H1 (cell line): Measurements from ENCODE around the gene NR5A1. TPM values are rescaled to one million over a fixed set of nuclear protein-coding genes. Genes with fewer than 3 reads are reported as not detected.

Experiments used
- BACH1 ChIP-seq: IDR thresholded peaks from 2 replicates; pipeline ENCODE4 v1.6.1; 2012; ENCODE audit warnings: low read length, improper control_type of control experiment
- CEBPB ChIP-seq: IDR thresholded peaks from 2 replicates; pipeline ENCODE4 v1.6.1; 2012; ENCODE audit warnings: low read depth, low read length
- polyA plus RNA-seq, 7 experiments: library from polyadenylated mRNA; depleted of rRNA in 3 of 7; stranded (reverse) in 5 of 7; unstranded in 2 of 7; fragments of >200 nt in 5 of 7; fragments of 200-250 nt in 2 of 7; gene quantifications; 1 replicate in 5 of 7; 2 replicates in 1 of 7; 4 replicates in 1 of 7; pipeline versions ENCODE4 v1.2.1 to v1.2.3, GENCODE V29; 2011 to 2013; ENCODE audit warnings: missing spikeins in 2 of 7, mixed read lengths in 2 of 7
- total RNA-seq: library from RNA; stranded (reverse); fragmentation: NEBNext Ultra II Directional; extraction: Animal tissue kit (Norgen Biotek cat#: 25700); gene quantifications from 2 replicates; pipeline ENCODE4 v1.2.1, GENCODE V29; 2021

The NR5A1 gene
- total and polyA plus RNA-seq, 2 of the 8 experiments (the other 6 are each of a cell fraction or from before 2014, with no cell fraction given), result 0.29 to 0.58 TPM

DNA sequence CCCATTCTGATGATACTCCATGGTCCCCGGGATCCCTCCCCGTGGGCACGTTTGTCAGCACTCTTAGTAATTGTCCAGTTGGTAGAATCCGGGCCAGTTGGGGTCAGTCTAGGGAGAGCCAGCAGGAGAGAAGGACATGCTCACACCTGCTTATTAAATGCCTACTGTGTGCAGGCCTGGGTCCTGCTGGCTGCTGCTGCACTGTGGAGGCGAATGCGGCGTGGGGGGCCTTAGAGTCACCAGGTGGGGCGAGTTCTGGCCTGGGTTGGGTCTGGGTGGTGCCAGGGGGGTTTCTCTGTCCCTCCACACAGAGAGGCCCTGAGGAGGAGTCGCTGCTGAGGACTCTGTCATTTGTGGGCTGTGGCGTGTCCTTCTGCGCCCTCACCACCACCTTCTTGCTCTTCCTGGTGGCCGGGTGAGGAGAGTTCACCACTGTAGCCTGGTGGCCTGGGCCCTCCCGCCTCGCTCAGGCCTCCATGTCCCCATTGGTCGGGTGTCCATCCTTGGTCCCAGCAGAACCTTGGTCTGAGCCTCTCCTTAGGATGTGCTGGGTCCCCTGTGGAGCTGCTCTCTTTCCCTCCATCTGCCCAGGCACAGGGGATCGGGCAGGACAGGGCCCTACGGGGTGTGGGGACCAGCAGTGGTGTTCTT lies 39.7 kb downstream of the NR5A1 start (continued):
- TF ChIP-seq CEBPB (no peak), BACH1 (no peak)
